Measurements from ENCODE around the gene DYSF.

The DYSF gene

GRCh38 chr2:71700658-71701397, 247.5 kb downstream of the DYSF start:
- Histone ChIP-seq H3K4me3 (ENCODE audit: insufficient read depth, low read depth, low read length) (no peak overlapping the region), H3K27me3 (ENCODE audit: control insufficient read depth, insufficient read depth, low read length, poor library complexity, severe bottlenecking) (no peaks in the 10 kb centered on the region), H3K9me3 (ENCODE audit: control insufficient read depth, low read length) (no peaks in the 10 kb centered on the region), H3K4me1 (ENCODE audit: control insufficient read depth, insufficient read depth, low read length) (peaks cover 17% of the 10 kb centered on the region), H3K27ac (ENCODE audit: insufficient read depth, low read depth, low read length, poor library complexity, severe bottlenecking) (peak overlapping the region; percentile 75), H3K36me3 (ENCODE audit: control insufficient read depth, insufficient read depth, low read length) (no peaks in the 10 kb centered on the region)
- 62 to 65% methylated on average over 19 to 20 of the region's 21 CpGs for WGBS, 2 experiments

GRCh38 chr2:71702071-71702970, 249.0 kb downstream of the DYSF start:
- no peak overlapping the region for H3K4me3 ChIP-seq (ENCODE audit: insufficient read depth, low read depth, low read length)
- peaks cover 17% of the 10 kb centered on the region for H3K4me1 ChIP-seq (ENCODE audit: control insufficient read depth, insufficient read depth, low read length)
- WGBS, 2 experiments: 88 to 90% methylated on average over 15 of the region's 15 CpGs
- no peak overlapping the region for H3K27ac ChIP-seq (ENCODE audit: insufficient read depth, low read depth, low read length, poor library complexity, severe bottlenecking)
- no peaks in the 10 kb centered on the region for H3K9me3 ChIP-seq (ENCODE audit: control insufficient read depth, low read length)
- H3K36me3 ChIP-seq (ENCODE audit: control insufficient read depth, insufficient read depth, low read length): no peaks in the 10 kb centered on the region
- H3K27me3 ChIP-seq (ENCODE audit: control insufficient read depth, insufficient read depth, low read length, poor library complexity, severe bottlenecking): no peaks in the 10 kb centered on the region

GRCh38 chr2:71702971-71703898, 249.9 kb downstream of the DYSF start:
- H3K9me3 ChIP-seq (ENCODE audit: control insufficient read depth, low read length): no peaks in the 10 kb centered on the region
- no peaks in the 10 kb centered on the region for H3K27me3 ChIP-seq (ENCODE audit: control insufficient read depth, insufficient read depth, low read length, poor library complexity, severe bottlenecking)
- H3K27ac ChIP-seq (ENCODE audit: insufficient read depth, low read depth, low read length, poor library complexity, severe bottlenecking): no peak overlapping the region
- H3K4me3 ChIP-seq (ENCODE audit: insufficient read depth, low read depth, low read length): no peak overlapping the region
- WGBS, 2 experiments: 89% methylated on average over 13 of the region's 13 CpGs
- H3K36me3 ChIP-seq (ENCODE audit: control insufficient read depth, insufficient read depth, low read length): no peaks in the 10 kb centered on the region
- H3K4me1 ChIP-seq (ENCODE audit: control insufficient read depth, insufficient read depth, low read length): peaks cover 17% of the 10 kb centered on the region

- Histone ChIP-seq H3K27me3 (ENCODE audit: control insufficient read depth, insufficient read depth, low read length, poor library complexity, severe bottlenecking) (no peaks in the 10 kb centered on the region), H3K4me1 (ENCODE audit: control insufficient read depth, insufficient read depth, low read length) (peaks cover 17% of the 10 kb centered on the region), H3K36me3 (ENCODE audit: control insufficient read depth, insufficient read depth, low read length) (no peaks in the 10 kb centered on the region), H3K27ac (ENCODE audit: insufficient read depth, low read depth, low read length, poor library complexity, severe bottlenecking) (no peak overlapping the region), H3K9me3 (ENCODE audit: control insufficient read depth, low read length) (no peaks in the 10 kb centered on the region), H3K4me3 (ENCODE audit: insufficient read depth, low read depth, low read length) (no peak overlapping the region)
- 89 to 93% methylated on average over 9 of the region's 9 CpGs for WGBS, 2 experiments
Measured at GRCh38 chr2:71704131-71704561, 250.8 kb downstream of the DYSF start.

- peaks cover 17% of the 10 kb centered on the region for H3K4me1 ChIP-seq (ENCODE audit: control insufficient read depth, insufficient read depth, low read length)
- H3K4me3 ChIP-seq (ENCODE audit: insufficient read depth, low read depth, low read length): no peak overlapping the region
- 87 to 88% methylated on average over 5 of the region's 5 CpGs for WGBS, 2 experiments
- H3K36me3 ChIP-seq (ENCODE audit: control insufficient read depth, insufficient read depth, low read length): no peaks in the 10 kb centered on the region
- H3K27me3 ChIP-seq (ENCODE audit: control insufficient read depth, insufficient read depth, low read length, poor library complexity, severe bottlenecking): no peaks in the 10 kb centered on the region
- no peak overlapping the region for H3K27ac ChIP-seq (ENCODE audit: insufficient read depth, low read depth, low read length, poor library complexity, severe bottlenecking)
- no peaks in the 10 kb centered on the region for H3K9me3 ChIP-seq (ENCODE audit: control insufficient read depth, low read length)
Measured at GRCh38 chr2:71704688-71705087, 251.3 kb downstream of the DYSF start.

- Histone ChIP-seq H3K27ac (ENCODE audit: insufficient read depth, low read depth, low read length, poor library complexity, severe bottlenecking) (no peak overlapping the region), H3K9me3 (ENCODE audit: control insufficient read depth, low read length) (no peaks in the 10 kb centered on the region), H3K4me3 (ENCODE audit: insufficient read depth, low read depth, low read length) (no peak overlapping the region), H3K27me3 (ENCODE audit: control insufficient read depth, insufficient read depth, low read length, poor library complexity, severe bottlenecking) (no peaks in the 10 kb centered on the region), H3K36me3 (ENCODE audit: control insufficient read depth, insufficient read depth, low read length) (no peaks in the 10 kb centered on the region), H3K4me1 (ENCODE audit: control insufficient read depth, insufficient read depth, low read length) (peaks cover 13% of the 10 kb centered on the region)
- 95 to 96% methylated on average over 19 of the region's 19 CpGs for WGBS, 2 experiments
Measured at GRCh38 chr2:71705171-71705960, 252.0 kb downstream of the DYSF start.

GRCh38 chr2:71706121-71706520, 252.8 kb downstream of the DYSF start:
- H3K4me1 ChIP-seq (ENCODE audit: control insufficient read depth, insufficient read depth, low read length): peaks cover 8% of the 10 kb centered on the region
- 81 to 90% methylated on average over 4 of the region's 4 CpGs for WGBS, 2 experiments
- H3K9me3 ChIP-seq (ENCODE audit: control insufficient read depth, low read length): no peaks in the 10 kb centered on the region

GRCh38 chr2:71706836-71707235, 253.5 kb downstream of the DYSF start:
- no peaks in the 10 kb centered on the region for H3K9me3 ChIP-seq (ENCODE audit: control insufficient read depth, low read length)

More at GRCh38 chr2:71706121-71706520, 252.8 kb downstream of the DYSF start:
- no peaks in the 10 kb centered on the region for H3K27me3 ChIP-seq (ENCODE audit: control insufficient read depth, insufficient read depth, low read length, poor library complexity, severe bottlenecking)
- H3K36me3 ChIP-seq (ENCODE audit: control insufficient read depth, insufficient read depth, low read length): no peaks in the 10 kb centered on the region
- no peak overlapping the region for H3K27ac ChIP-seq (ENCODE audit: insufficient read depth, low read depth, low read length, poor library complexity, severe bottlenecking)
- H3K4me3 ChIP-seq (ENCODE audit: insufficient read depth, low read depth, low read length): no peak overlapping the region

GRCh38 chr2:71710367-71711132, 257.2 kb downstream of the DYSF start:
- H3K27me3 ChIP-seq (ENCODE audit: control insufficient read depth, insufficient read depth, low read length, poor library complexity, severe bottlenecking): no peaks in the 10 kb centered on the region
- H3K4me1 ChIP-seq (ENCODE audit: control insufficient read depth, insufficient read depth, low read length): no peaks in the 10 kb centered on the region
- H3K9me3 ChIP-seq (ENCODE audit: control insufficient read depth, low read length): no peaks in the 10 kb centered on the region
- no peak overlapping the region for H3K27ac ChIP-seq (ENCODE audit: insufficient read depth, low read depth, low read length, poor library complexity, severe bottlenecking)
- no peak overlapping the region for H3K4me3 ChIP-seq (ENCODE audit: insufficient read depth, low read depth, low read length)
- no peaks in the 10 kb centered on the region for H3K36me3 ChIP-seq (ENCODE audit: control insufficient read depth, insufficient read depth, low read length)
- 92% methylated on average over 10 of the region's 10 CpGs for WGBS, 2 experiments

More at GRCh38 chr2:71706836-71707235, 253.5 kb downstream of the DYSF start:
- H3K27me3 ChIP-seq (ENCODE audit: control insufficient read depth, insufficient read depth, low read length, poor library complexity, severe bottlenecking): no peaks in the 10 kb centered on the region
- H3K4me3 ChIP-seq (ENCODE audit: insufficient read depth, low read depth, low read length): no peak overlapping the region
- 90 to 94% methylated on average over 5 of the region's 5 CpGs for WGBS, 2 experiments
- no peaks in the 10 kb centered on the region for H3K36me3 ChIP-seq (ENCODE audit: control insufficient read depth, insufficient read depth, low read length)
- H3K27ac ChIP-seq (ENCODE audit: insufficient read depth, low read depth, low read length, poor library complexity, severe bottlenecking): no peak overlapping the region
- peaks cover under 1% of the 10 kb centered on the region for H3K4me1 ChIP-seq (ENCODE audit: control insufficient read depth, insufficient read depth, low read length)

Measured in ectodermal cell (in vitro differentiated cells).